HFF-Myc (cell line): Measurements from ENCODE around the gene EEPD1.

ENCODE experiments used
- DNase-seq: peaks from one replicate; pipeline ENCODE4 v3.0.0-alpha.2; 2011; ENCODE audit warnings: low read depth; ENCODE audit errors: extremely low read depth
- H3K4me3 ChIP-seq: replicated peaks from 2 replicates; pipeline ENCODE4 v1.5.1; 2011; ENCODE audit warnings: low read depth, mild to moderate bottlenecking, control low read depth, low read length
- TF ChIP-seq, protein P1 (sequence below): IDR thresholded peaks from 2 replicates; pipeline ENCODE4 v1.5.1; 2012; ENCODE audit warnings: mild to moderate bottlenecking, low read depth, low read length, control low read depth; ENCODE audit errors: missing control alignments

Gene EEPD1

GRCh38 chr7:36289833-36290661 is 137.0 kb downstream of the EEPD1 start:
- DNase-seq, result no peak
- TF ChIP-seq, protein P1, sequence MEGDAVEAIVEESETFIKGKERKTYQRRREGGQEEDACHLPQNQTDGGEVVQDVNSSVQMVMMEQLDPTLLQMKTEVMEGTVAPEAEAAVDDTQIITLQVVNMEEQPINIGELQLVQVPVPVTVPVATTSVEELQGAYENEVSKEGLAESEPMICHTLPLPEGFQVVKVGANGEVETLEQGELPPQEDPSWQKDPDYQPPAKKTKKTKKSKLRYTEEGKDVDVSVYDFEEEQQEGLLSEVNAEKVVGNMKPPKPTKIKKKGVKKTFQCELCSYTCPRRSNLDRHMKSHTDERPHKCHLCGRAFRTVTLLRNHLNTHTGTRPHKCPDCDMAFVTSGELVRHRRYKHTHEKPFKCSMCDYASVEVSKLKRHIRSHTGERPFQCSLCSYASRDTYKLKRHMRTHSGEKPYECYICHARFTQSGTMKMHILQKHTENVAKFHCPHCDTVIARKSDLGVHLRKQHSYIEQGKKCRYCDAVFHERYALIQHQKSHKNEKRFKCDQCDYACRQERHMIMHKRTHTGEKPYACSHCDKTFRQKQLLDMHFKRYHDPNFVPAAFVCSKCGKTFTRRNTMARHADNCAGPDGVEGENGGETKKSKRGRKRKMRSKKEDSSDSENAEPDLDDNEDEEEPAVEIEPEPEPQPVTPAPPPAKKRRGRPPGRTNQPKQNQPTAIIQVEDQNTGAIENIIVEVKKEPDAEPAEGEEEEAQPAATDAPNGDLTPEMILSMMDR, result no peak
- H3K4me3 ChIP-seq, result no peak overlapping the region

- peak overlapping the region; percentile 37 for H3K4me3 ChIP-seq
- peak; percentile 74 for DNase-seq
- TF ChIP-seq, protein P1, result peak; percentile 93
These were observed 138.6 kb downstream of the EEPD1 start for GRCh38 chr7:36291387-36292316.

- TF ChIP-seq, protein P1, result no peak
- H3K4me3 ChIP-seq, result no peak overlapping the region
- DNase-seq, result no peak
These were observed 142.0 kb downstream of the EEPD1 start for GRCh38 chr7:36295090-36295489.

- DNase-seq, result no peak
- H3K4me3 ChIP-seq, result no peak overlapping the region
- TF ChIP-seq, protein P1, result no peak
These were observed 143.2 kb downstream of the EEPD1 start for GRCh38 chr7:36296284-36296683.

DNA sequence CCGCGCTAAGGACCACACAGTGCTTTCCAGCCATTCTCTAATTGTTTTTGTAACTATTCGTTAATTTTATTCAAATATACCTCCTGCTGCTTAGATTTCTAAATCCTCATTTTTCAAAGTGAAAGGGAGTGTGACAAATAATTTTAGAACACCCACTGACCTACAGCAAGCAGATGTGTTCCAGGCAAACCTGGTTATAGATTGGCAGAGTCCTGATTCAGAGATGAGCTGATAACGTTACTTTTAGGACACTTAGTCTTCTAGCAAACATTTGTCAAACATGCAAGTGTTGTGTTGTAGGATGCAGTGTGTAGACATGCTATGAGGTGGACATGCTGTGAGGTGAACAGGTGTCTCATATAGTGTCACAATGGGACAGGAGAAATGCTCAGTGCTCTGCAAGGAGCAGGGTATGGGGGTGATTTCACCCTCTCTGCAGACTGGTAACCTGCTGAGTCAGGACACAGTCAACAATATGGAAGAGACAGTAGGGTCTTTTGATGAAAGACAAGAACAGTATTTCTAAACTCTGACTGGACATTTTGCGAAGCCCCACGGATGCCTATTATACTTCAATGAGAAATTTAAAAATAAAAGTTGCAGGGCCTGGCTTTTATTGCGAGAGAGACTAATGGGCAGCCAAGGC is 144.4 kb downstream of the EEPD1 start:
- no peak for DNase-seq
- TF ChIP-seq, protein P1, result no peak
- no peak overlapping the region for H3K4me3 ChIP-seq

DNA sequence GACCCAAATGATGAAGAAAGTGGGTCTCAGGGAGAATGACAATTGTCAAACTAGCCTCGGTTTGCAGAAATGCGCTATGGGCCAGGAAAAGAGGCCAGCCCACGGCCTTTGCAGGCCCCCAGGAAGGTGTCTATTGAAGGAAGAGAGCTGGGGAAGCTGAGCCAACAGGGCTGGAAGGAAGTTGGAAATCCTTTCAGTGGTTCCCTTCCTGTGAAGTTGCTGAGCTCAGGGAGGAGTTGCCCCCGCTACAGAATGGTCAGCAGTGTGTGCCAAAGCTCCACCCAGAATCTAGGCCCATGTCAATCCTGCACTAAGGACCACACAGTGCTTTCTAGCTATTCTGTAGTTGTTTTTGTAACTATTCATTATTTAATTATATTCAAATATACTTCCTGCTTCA is 145.1 kb downstream of the EEPD1 start:
- TF ChIP-seq, protein P1, result no peak
- no peak for DNase-seq
- no peak overlapping the region for H3K4me3 ChIP-seq
